ENCODE results near the gene PODNL1.
A peak's percentile ranks its signal among the peaks of the same experiment; 100 is the strongest.
"Not testable (repeated sequence)": the region's sequence is repeated elsewhere in the genome, so short reads cannot be mapped to it uniquely, and the experiment has no call there.

Gene PODNL1

GRCh38 chr19:13926010-13926409 lies 12.2 kb downstream of the PODNL1 start:
- Histone ChIP-seq H4K20me1 (ENCODE audit: insufficient read depth, low read length) (no peaks in the 10 kb centered on the region; the same call in 1 of the 2 replicates), H3K4me3 (ENCODE audit: low read depth in 1 of 2, low read length in 2 of 2) (no peak overlapping the region), H2AFZ (ENCODE audit: low read depth, low read length) (no peak overlapping the region), H3K27ac (ENCODE audit: low read length) (no peak overlapping the region), H3K27me3 (ENCODE audit: insufficient read depth, low read length, poor library complexity) (no peaks in the 10 kb centered on the region), H3K79me2 (ENCODE audit: insufficient read depth, low read length) (no peaks in the 10 kb centered on the region), H3K4me1 (ENCODE audit: insufficient read depth, low read length) (no peaks in the 10 kb centered on the region), H3K4me2 (ENCODE audit: insufficient read depth, low read length) (no peak overlapping the region), H3K9ac (ENCODE audit: low read depth, low read length) (no peak overlapping the region), H3K9me3 (ENCODE audit: insufficient read depth, low read length, severe bottlenecking) (peaks cover 1% of the 10 kb centered on the region), H3K36me3 (ENCODE audit: insufficient read depth, low read length) (peaks cover 68% of the 10 kb centered on the region)
- ATAC-seq (ENCODE audit: insufficient read depth, low read depth) (no peak), DNase-seq (no peak)
- no peak for TF ChIP-seq EZH2 (IDR thresholded peaks at IDR 0.05; ENCODE audit: borderline replicate concordance, low read depth, low read length, severe bottlenecking)
- TF ChIP-seq, protein P1, sequence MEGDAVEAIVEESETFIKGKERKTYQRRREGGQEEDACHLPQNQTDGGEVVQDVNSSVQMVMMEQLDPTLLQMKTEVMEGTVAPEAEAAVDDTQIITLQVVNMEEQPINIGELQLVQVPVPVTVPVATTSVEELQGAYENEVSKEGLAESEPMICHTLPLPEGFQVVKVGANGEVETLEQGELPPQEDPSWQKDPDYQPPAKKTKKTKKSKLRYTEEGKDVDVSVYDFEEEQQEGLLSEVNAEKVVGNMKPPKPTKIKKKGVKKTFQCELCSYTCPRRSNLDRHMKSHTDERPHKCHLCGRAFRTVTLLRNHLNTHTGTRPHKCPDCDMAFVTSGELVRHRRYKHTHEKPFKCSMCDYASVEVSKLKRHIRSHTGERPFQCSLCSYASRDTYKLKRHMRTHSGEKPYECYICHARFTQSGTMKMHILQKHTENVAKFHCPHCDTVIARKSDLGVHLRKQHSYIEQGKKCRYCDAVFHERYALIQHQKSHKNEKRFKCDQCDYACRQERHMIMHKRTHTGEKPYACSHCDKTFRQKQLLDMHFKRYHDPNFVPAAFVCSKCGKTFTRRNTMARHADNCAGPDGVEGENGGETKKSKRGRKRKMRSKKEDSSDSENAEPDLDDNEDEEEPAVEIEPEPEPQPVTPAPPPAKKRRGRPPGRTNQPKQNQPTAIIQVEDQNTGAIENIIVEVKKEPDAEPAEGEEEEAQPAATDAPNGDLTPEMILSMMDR (IDR thresholded peaks at IDR 0.05; ENCODE audit: borderline replicate concordance, extremely low read depth, low read length, poor library complexity, severe bottlenecking): no peak

DNA sequence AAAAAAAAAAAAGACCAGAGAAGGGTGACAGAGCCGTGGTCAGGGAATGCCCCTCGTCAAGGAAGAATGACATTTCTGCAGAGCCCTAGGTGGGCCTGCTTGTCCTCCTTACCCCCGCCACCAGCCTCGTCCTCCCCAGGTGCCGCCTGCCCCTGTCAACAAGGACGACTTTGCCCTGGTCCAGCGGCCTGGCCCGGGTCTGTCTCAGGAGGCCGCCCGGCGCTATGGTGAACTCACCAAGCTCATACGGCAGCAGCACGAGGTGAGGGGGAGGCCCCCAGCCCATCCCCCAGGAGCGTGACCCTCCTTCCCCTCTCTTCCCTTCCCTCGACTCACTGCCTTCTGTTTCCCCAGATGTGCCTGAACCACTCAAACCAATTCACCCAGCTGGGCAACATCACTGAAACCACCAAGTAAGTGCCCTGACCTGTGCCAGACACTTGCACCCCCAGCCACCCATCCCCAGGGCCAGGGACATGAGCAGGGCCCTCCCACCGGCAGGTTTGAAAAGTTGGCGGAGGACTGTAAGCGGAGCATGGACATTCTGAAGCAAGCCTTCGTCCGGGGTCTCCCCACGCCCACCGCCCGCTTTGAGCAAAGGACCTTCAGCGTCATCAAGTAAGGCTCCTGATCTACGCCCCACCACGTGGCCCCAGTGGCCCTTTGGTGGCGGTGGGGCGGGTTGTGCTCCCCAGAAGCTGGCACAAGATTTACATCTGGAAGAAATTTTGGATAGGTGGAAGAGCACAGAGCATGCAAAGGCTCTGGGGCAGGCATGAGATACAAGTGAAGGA lies 14.8 kb downstream of the PODNL1 start:
- Histone ChIP-seq H4K20me1 (ENCODE audit: insufficient read depth, low read length) (no peaks in the 10 kb centered on the region), H3K27ac (ENCODE audit: low read length) (no peak overlapping the region), H3K27me3 (ENCODE audit: insufficient read depth, low read length, poor library complexity) (no peaks in the 10 kb centered on the region), H3K36me3 (ENCODE audit: insufficient read depth, low read length) (peaks cover 82% of the 10 kb centered on the region), H3K4me2 (ENCODE audit: insufficient read depth, low read length) (no peak overlapping the region), H3K79me2 (ENCODE audit: insufficient read depth, low read length) (no peaks in the 10 kb centered on the region), H3K4me1 (ENCODE audit: insufficient read depth, low read length) (no peaks in the 10 kb centered on the region), H3K9ac (ENCODE audit: low read depth, low read length) (no peak overlapping the region), H3K4me3 (ENCODE audit: low read depth in 1 of 2, low read length in 2 of 2) (no peak overlapping the region), H2AFZ (ENCODE audit: low read depth, low read length) (no peak overlapping the region), H3K9me3 (ENCODE audit: insufficient read depth, low read length, severe bottlenecking) (peaks cover 4% of the 10 kb centered on the region)
- ATAC-seq (ENCODE audit: insufficient read depth, low read depth): no peak
- TF ChIP-seq, protein P1 (IDR thresholded peaks at IDR 0.05; ENCODE audit: borderline replicate concordance, extremely low read depth, low read length, poor library complexity, severe bottlenecking): no peak
- TF ChIP-seq EZH2 (IDR thresholded peaks at IDR 0.05; ENCODE audit: borderline replicate concordance, low read depth, low read length, severe bottlenecking): no peak
- no peak for DNase-seq

DNA sequence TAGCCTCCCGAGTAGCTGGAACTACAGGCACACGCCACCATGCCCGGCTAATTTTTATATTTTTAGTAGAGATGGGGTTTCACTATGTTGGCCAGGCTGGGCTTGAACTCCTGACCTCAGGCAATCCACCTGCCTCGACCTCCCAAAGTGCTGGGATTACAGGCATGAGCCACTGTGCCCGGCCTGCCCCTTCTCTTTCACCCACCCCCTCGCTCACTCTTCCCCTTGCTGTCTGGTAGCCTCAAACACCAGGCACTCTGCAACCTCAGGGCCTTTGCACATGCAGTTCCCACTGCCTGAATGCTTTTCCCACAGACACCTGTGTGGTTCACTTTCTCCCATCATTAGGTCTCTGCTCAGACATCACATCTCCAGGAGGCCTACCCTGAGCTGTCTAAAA lies 16.1 kb downstream of the PODNL1 start:
- not testable (repeated sequence) for H3K27me3 ChIP-seq (ENCODE audit: insufficient read depth, low read length, poor library complexity); H3K4me1 ChIP-seq (ENCODE audit: insufficient read depth, low read length); H3K27ac ChIP-seq (ENCODE audit: low read length); H3K9me3 ChIP-seq (ENCODE audit: insufficient read depth, low read length, severe bottlenecking); H4K20me1 ChIP-seq (ENCODE audit: insufficient read depth, low read length); H3K79me2 ChIP-seq (ENCODE audit: insufficient read depth, low read length); H3K9ac ChIP-seq (ENCODE audit: low read depth, low read length); H3K4me3 ChIP-seq (ENCODE audit: low read depth in 1 of 2, low read length in 2 of 2); H3K4me2 ChIP-seq (ENCODE audit: insufficient read depth, low read length); ATAC-seq (ENCODE audit: insufficient read depth, low read depth); H2AFZ ChIP-seq (ENCODE audit: low read depth, low read length); DNase-seq
- H3K36me3 ChIP-seq (ENCODE audit: insufficient read depth, low read length): peaks cover 78% of the 10 kb centered on the region

- no peaks in the 10 kb centered on the region for H3K27me3 ChIP-seq (ENCODE audit: insufficient read depth, low read length, poor library complexity)
- DNase-seq: peak; percentile 47
- no peak overlapping the region for H3K9ac ChIP-seq (ENCODE audit: low read depth, low read length)
- peaks cover 69% of the 10 kb centered on the region for H3K36me3 ChIP-seq (ENCODE audit: insufficient read depth, low read length)
- peaks cover 4% of the 10 kb centered on the region for H3K9me3 ChIP-seq (ENCODE audit: insufficient read depth, low read length, severe bottlenecking)
- no peaks in the 10 kb centered on the region for H3K79me2 ChIP-seq (ENCODE audit: insufficient read depth, low read length)
- no peaks in the 10 kb centered on the region for H4K20me1 ChIP-seq (ENCODE audit: insufficient read depth, low read length)
- TF ChIP-seq, protein P1 (IDR thresholded peaks at IDR 0.05; ENCODE audit: borderline replicate concordance, extremely low read depth, low read length, poor library complexity, severe bottlenecking): no peak
- no peak for TF ChIP-seq EZH2 (IDR thresholded peaks at IDR 0.05; ENCODE audit: borderline replicate concordance, low read depth, low read length, severe bottlenecking)
- no peak overlapping the region for H3K4me2 ChIP-seq (ENCODE audit: insufficient read depth, low read length)
- H3K27ac ChIP-seq (ENCODE audit: low read length): 0 out of 2 replicates have a peak overlapping the region, but pooled peaks have one; percentile 12
- 0 out of 2 replicates have a peak overlapping the region, but pooled peaks have one; percentile 46 for H2AFZ ChIP-seq (ENCODE audit: low read depth, low read length)
- H3K4me3 ChIP-seq (ENCODE audit: low read depth in 1 of 2, low read length in 2 of 2): no peak overlapping the region
- H3K4me1 ChIP-seq (ENCODE audit: insufficient read depth, low read length): no peaks in the 10 kb centered on the region
- peak; percentile 88 for ATAC-seq (ENCODE audit: insufficient read depth, low read depth)
These were observed 17.1 kb downstream of the PODNL1 start for GRCh38 chr19:13920940-13921747.

Data from DND-41 (cell line).